GM23338 (cell line): Measurements from ENCODE around the gene MYO15B. TPM values are rescaled to one million over a fixed set of nuclear protein-coding genes. Genes with fewer than 3 reads are reported as not detected.

Source experiments
- CREB1 ChIP-seq: fragments of 250-450 bp; sonication (Bioruptor Pico); IDR thresholded peaks from 2 replicates; pipeline ENCODE4 v1.5.0; 2020; ENCODE audit warnings: low read depth, mild to moderate bottlenecking, moderate library complexity
- CTCF ChIP-seq, 2 experiments: fragments of 200-600 bp in 1 of 2; sonication (generic) in 1 of 2; conservative IDR thresholded peaks; 2 replicates each; pipeline versions ENCODE4 v1.5.1 to v1.6.1; 2016 to 2017; ENCODE audit warnings: antibody characterized with exemption in 2 of 2, low read depth in 2 of 2, mild to moderate bottlenecking in 2 of 2, moderate library complexity in 1 of 2
- EZH2phosphoT487 ChIP-seq: fragments of 200-600 bp; sonication (generic); IDR thresholded peaks from one replicate; pipeline ENCODE4 v1.8.1; 2018; ENCODE audit warnings: antibody characterized with exemption; ENCODE audit not compliant: unreplicated experiment
- JUNB ChIP-seq: IDR thresholded peaks from one replicate; pipeline ENCODE4 v1.6.1; 2016; ENCODE audit warnings: antibody characterized with exemption; ENCODE audit not compliant: unreplicated experiment
- POLR2AphosphoS5 ChIP-seq: IDR thresholded peaks from 2 replicates; pipeline ENCODE4 v1.6.1; 2016; ENCODE audit warnings: antibody characterized with exemption, low read depth
- REST ChIP-seq: IDR thresholded peaks from one replicate; pipeline ENCODE4 v1.6.1; 2018; ENCODE audit warnings: antibody characterized with exemption; ENCODE audit not compliant: unreplicated experiment
- STAT1 ChIP-seq: IDR thresholded peaks from one replicate; pipeline ENCODE4 v1.6.1; 2016; ENCODE audit warnings: antibody characterized with exemption; ENCODE audit not compliant: unreplicated experiment
- ZNF114 ChIP-seq: fragments of 250-450 bp; sonication (Bioruptor Pico); IDR thresholded peaks from 2 replicates; pipeline ENCODE4 v1.5.0; 2020; ENCODE audit warnings: mild to moderate bottlenecking, moderate library complexity
- ZNF331 ChIP-seq: fragments of 250-450 bp; sonication (Bioruptor Pico); IDR thresholded peaks from 2 replicates; pipeline ENCODE4 v1.5.0; 2020; ENCODE audit warnings: low read depth, mild to moderate bottlenecking, moderate library complexity
- ZNF462 ChIP-seq: fragments of 250-450 bp; sonication (Bioruptor Pico); IDR thresholded peaks from 2 replicates; pipeline ENCODE4 v1.5.0; 2020; ENCODE audit warnings: mild to moderate bottlenecking, moderate library complexity
- polyA plus RNA-seq: library from polyadenylated mRNA; unstranded; fragments of >200 nt; fragmentation: Nextera tagmentation; extraction: Ambion mirVana; gene quantifications from 2 replicates; pipeline ENCODE4 v1.2.1, GENCODE V29; 2016
- total RNA-seq: library from RNA; depleted of rRNA; stranded (reverse); fragments of >200 nt; shearing (Covaris generic); gene quantifications from 2 replicates; pipeline ENCODE4 v1.2.3, GENCODE V29; 2014

MYO15B gene
- total and polyA plus RNA-seq, 2 experiments from 2014 or later = 6.6 to 12.4 TPM

GRCh38 chr17:75623386-75623785 is 35.8 kb downstream of the MYO15B start (continued):
- no peak for TF ChIP-seq ZNF462 (CRISPR knock-in tag)
- no peak for TF ChIP-seq STAT1
- TF ChIP-seq CTCF (conservative IDR thresholded peaks at IDR 0.05; ENCODE audit: low read depth in 2 of 2) = no peak
- TF ChIP-seq POLR2AphosphoS5 = no peak
- no peak for TF ChIP-seq ZNF331 (CRISPR knock-in tag)
- TF ChIP-seq REST = no peak
- TF ChIP-seq ZNF114 (CRISPR knock-in tag) = no peak
- TF ChIP-seq CREB1 (CRISPR knock-in tag) = no peak
- TF ChIP-seq EZH2phosphoT487 = no peak
- no peak for TF ChIP-seq JUNB
